ENCODE results near the gene CACNB2.

DNA sequence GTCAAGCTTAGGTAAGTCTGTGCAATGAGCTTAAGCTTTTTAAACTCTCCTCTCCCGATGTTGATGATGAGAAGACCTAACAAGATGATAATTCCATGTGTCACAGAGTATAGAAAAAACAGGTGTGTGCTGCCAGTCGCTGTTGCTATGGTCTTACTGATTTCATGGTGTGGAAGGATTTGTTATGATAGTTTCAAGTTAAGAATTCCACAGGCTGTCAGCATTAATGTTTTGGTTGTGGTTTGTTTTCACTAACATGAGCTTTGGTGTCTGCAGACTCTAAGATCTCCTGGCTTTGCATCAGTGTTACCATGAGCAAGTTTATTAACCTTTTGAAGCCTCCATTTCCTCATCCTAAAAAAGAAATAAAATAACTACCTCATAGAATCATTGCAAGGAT, 387.5 kb downstream of the CACNB2 start:
- no peak for TF ChIP-seq POLR2AphosphoS5 (IDR thresholded peaks at IDR 0.05; ENCODE audit: low read depth, low read length)
- TF ChIP-seq, protein P1, sequence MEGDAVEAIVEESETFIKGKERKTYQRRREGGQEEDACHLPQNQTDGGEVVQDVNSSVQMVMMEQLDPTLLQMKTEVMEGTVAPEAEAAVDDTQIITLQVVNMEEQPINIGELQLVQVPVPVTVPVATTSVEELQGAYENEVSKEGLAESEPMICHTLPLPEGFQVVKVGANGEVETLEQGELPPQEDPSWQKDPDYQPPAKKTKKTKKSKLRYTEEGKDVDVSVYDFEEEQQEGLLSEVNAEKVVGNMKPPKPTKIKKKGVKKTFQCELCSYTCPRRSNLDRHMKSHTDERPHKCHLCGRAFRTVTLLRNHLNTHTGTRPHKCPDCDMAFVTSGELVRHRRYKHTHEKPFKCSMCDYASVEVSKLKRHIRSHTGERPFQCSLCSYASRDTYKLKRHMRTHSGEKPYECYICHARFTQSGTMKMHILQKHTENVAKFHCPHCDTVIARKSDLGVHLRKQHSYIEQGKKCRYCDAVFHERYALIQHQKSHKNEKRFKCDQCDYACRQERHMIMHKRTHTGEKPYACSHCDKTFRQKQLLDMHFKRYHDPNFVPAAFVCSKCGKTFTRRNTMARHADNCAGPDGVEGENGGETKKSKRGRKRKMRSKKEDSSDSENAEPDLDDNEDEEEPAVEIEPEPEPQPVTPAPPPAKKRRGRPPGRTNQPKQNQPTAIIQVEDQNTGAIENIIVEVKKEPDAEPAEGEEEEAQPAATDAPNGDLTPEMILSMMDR (IDR thresholded peaks at IDR 0.05) = no peak

All from Panc1 (cell line).